GM18870 (cell line): ENCODE results near the gene AIP.
"Not testable (repeated sequence)": the region's sequence is repeated elsewhere in the genome, so short reads cannot be mapped to it uniquely, and the experiment has no call there.

Experiments used
- ATAC-seq: cut with Tn5 transposase; IDR thresholded peaks from one replicate; pipeline ENCODE4 v1.9.1; 2021; ENCODE audit warnings: moderate library complexity; ENCODE audit not compliant: unreplicated experiment

The AIP gene

DNA sequence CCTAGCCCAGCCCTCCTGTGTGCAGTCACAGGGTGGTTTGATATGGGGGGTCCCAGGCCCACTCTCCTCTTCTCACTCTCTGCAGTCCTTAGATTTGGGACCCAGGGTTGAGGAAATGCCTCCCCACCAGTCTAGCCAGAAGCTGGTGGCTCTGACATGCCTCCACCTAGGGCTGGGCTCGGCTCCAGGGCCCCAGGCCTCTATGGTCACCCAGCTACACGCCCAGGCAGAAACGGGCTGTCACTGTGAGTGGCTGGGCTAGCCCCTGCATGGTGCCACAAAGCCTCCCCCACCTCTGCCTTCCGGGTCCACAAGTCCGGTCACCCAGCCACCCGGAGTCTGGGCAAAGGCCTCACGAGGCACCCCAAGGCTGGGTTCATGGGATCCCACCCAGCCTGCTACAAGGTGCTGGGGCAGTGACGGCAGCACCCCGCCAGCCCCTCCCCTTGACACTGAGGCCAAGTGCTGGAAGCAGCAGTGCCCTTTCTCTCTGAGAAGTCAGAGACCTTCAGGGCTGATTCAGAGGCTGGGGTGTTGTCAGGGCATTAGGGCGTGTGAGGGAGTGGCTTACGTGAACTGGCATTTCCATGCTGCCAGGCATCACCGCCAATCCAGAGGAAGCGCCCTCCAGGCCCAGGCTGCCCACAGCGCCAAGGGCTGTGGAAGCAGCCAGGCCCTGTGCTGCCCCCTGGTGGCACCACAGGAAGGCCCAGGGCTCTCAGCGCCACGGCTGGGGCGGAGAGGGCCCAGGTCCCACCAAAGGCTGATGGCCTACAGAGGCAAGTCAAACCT, 23.0 kb downstream of the AIP start:
- ATAC-seq, result no peak

DNA sequence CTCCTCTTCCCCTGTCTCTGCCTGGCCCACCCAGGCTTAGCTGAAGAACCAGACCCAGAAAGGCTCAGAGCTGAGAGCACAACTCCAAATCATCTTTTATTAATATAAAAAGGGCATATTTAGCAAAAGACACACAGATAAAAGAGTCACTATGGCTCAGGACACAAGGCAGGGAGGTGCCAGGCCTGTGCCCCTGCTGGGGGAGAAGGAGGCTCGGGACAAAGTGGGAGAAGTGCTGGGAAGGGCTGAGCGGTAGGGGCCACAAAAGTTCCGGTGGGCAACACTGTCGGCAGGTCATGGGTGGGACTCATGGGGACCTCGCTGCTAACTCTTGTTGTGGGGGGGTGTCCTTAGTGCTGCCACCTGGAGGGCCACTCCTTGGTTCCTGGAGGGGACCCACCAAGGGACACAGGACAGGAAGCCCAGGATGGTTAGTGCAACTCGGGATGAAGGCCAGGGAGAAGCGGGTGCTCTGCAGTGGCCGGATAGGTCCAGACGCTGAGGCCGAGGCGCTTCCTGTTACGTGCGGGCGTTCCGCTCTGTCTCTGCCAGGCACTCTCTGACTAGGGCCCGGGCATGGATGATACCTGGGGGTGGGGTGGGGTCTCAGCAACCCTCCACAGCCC, 23.7 kb downstream of the AIP start:
- no peak for ATAC-seq

DNA sequence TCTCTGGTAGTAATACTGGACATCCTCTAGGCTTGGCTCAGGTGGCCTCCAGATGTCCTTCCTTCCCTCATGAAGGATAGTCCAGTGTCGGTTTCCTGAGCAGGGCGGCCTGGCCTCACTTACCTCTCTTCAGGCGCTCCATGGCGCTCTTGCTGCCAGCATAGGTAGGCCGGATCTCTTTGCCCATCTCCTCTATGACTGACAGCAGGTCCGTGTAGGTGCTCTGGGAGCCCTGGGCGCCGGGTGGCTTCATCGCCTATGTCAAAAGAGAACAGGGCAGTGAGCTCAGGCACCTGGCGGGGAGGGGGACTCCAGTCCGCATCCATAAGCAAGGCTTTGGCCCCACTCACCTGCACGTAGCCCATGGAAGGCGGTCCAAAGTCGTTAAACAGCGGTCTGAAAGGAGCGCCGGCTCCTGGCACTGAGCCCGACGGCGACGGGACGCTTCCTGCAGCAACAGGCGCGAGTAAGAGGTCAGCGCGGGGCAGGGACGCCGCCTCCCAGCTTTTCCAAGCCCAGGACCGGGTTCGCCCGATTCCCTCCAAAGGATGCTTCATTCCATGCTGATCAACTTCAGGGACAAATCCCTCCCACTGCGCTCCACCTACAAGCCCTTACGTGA, 24.5 kb downstream of the AIP start:
- no peak for ATAC-seq

DNA sequence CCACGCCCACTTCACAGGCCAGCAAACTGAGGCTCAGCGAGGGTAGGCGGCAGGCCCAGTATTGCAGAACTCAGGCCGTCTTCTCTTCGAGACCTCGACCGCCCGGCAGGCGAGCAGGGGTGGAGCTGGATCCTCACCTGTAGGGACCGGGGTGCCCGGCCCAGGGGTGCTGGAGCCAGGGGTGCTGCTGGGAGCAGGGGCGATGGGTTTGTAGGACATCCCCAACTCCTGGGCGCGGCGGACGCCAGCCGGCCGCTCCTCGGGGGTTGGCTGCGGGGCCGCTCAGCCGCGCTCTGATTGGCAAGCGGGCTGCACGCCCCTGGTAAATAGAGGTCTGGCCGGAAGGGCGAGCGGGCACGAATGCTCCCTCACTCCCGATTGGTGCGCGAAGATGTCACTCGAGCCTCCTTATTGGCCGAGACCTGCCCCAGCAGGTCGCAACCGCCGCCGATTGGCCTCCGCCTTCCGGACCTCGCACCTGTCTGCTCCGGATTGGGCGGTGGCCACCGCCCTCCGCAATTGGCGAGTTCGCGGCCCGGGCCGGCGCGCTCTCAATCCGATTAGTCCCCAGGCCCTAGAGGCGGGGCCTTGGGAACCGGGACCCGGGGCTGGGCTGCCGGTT, 25.1 kb downstream of the AIP start, which contains the start of gene CDK2AP2:
CDK2AP2 (minus strand) TSS at position 299 of the 622 bp plus-strand sequence; CDS start at position 219, 80 bp downstream.
- peak; percentile 71 for ATAC-seq

DNA sequence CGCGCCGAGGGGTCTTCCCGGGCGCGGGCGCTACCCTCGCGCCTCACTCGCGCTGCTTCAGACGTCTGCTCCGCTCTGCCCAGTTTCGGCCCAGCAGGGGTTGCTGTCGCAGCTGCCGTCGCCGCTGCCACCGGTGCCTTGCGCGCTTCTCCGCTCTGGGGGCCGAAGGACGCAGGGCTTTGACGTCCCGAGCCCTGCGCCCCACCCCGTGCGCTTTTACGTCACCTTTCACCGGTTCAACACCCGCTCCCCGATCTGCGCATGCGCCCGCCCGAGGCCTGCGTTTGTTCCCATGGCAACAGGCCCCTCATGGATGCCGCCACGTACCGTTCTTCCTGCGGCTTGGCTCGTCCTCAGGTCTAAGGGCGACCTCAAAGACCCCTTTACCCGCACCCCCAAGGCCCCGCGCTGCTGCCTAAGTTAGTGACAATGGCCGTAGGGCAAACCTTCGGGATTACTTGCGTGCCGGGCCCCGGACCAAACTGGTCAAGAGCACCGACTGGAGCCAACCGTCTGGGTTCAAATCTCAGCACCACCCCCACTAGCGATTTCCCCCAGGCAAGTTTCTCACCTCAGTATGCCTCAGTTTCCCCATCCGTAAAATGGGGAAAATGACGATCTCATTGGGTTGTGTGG, 25.8 kb downstream of the AIP start:
- ATAC-seq, result peak; percentile 34

DNA sequence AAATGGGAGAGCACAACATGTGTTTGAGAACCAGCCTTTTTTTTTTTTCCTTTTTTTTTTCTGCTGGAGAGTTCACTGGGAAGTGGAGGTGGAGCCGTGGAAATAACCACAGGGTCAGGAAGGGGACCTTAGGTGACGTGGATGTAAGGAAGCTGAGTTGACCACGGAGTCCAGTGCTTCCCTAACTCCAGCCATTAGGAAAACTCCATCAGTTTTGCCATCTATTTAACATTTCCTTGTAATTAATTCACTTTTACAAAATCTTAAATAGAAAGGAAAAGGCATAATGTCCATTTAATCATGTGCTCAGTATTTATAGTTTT, 27.2 kb downstream of the AIP start:
- no peak for ATAC-seq

DNA sequence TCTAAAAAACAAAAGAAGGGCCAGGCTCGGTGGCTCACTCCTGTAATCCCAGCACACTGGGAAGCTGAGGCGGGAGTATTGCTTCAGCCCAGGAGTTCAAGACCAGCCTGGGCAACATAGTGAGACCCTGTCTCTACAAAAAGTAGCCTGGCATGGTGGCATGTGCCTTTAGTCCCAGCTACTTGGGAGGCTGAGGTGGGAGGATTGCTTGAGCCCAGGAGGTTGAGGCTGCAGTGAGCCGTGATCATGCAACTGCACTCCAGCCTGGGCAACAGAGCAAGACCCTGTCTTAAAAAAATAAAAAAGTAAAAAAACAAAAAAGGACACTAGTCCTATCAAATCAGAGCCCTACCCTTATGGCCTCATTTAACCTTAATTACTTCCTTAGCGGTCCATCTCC, 28.7 kb downstream of the AIP start:
- ATAC-seq, result not testable (repeated sequence)

DNA sequence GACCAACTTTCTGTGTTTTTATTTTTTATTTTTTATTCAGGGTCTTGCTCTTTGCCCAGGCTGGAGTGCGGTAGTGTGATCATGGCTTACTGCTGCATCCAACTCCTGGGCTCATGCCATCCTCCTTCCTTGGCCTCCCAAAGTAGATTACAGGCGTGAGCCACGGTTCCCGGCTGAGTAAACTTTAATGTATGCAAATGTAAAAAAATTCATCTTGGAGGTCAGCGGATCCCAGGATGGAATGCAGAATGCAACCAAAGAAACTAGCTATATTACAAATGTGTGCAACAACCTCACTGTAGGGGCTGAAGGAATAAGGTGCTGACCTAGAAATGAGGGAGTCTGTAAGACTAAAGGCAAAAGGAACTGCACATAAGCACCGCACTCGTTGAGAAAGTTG, 31.3 kb downstream of the AIP start:
- ATAC-seq, result no peak

DNA sequence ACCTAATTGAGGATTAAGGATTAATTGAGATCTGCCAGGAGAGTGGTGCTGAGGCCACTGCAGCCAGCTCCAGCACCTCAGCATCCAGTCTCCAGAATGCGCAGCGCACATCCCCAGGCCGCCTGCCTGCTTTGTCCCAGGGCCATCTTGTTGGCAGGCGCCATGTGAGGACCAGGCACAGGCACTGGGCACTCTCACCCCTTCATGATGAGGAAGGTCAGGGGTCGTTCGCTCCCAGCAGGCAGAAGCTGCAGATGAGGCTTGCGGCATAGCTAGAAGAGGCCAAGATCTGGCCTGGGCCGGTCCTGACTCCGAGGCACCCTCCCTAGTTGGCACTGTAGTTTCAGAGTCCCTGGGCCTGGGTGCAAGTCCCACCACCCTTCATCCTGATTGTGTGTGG, 34.0 kb downstream of the AIP start:
- no peak for ATAC-seq

DNA sequence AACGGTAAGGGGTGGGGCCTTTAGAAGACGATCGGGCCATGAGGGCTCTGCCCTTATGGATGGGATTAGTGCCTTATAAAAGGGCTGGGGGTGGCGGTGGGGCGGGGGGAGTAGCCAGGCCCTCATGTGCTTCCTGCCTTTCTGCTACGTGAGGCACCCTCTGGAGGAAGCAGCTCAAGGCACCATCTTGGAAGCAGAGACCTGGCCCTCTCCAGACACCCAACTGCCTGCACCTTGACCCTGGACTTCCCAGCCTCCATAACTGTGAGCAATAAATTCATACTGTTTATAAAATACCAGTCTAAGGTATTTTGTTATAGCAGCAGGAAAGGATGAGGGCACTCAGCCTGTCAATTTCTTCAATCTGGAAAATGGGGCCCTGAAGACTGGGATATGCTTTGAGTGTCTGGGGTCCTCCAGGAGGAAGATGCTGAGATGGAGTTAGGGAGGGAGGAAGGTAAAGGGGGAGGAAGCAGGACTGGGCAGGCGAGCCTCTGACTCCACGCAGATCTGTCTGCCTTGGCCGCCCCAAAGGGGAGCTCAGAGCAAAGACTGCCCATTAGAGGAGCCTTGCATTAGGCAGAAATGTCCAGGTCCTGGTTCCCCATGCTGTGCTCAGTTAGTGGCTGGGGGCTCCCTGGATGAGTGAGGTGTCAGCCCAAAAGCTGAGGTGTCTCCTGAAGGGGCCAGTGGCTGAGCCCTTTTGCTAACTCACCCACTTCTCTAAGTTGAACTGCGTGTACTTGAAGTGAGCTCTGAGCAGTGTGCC, 35.1 kb downstream of the AIP start:
- ATAC-seq, result no peak

DNA sequence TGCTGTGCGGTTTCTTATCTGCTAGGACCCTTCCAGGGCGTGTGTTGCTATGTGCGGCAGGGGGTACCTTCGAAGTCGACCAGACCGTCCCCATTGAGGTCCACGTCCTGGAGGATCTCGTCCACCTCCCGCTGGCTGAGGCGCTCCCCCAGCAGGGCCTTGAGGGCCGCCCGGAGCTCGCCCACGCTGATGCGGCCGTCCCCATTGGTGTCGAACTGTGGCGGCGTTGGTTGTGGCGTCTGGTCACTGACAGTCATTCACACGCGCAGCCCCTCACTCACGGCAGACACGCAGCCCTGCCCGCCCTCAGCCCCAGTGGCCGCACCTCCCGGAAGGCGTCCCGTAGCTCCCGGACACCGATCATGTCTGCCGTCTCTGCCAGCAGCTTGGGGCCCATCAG, 36.9 kb downstream of the AIP start:
- no peak for ATAC-seq

DNA sequence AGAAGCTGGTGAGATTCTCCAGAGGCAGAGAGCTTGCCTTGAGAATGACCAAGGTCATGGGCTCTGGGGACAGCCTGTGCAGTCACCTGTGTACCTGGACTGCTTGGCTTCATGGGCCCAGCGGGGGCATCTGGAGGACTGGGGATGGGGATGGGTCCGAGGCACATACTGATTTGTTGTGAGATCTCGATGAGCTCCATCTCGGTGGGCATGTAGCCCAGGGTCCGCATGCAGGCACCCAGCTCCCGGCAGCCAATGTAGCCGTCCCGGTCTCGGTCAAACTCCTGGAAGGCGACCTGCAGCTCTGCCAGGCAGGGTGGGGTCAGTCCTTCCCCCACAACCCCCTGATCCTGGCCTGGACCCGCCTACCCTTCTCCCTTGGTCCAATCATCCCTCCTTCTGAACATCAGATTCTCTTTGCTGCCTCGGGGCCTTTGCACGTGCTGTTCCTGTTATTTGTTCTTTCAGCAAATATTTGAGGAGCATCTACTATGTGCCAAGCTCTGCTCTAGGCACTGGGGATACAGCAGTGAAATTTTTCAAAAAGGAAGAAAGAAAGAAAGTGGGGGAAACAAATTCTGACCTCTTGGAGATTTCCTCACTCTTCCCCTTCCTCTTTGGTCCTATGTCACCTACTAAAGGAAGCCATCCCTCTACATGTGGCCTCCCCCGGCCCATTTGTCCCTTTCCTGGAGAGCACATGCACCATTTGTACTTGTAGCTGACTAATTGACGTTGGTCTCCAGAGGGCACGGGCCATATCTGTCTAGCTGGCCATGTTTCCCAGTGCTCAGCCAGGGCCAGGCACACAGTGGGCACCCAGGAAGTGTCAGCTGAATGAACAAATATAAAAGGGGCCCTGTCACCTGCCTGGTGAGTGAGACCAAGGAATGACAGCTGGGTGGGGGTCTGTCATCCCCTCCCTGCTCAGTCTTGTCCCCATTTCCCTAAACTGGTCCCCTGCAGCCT, 38.3 kb downstream of the AIP start:
- no peak for ATAC-seq

DNA sequence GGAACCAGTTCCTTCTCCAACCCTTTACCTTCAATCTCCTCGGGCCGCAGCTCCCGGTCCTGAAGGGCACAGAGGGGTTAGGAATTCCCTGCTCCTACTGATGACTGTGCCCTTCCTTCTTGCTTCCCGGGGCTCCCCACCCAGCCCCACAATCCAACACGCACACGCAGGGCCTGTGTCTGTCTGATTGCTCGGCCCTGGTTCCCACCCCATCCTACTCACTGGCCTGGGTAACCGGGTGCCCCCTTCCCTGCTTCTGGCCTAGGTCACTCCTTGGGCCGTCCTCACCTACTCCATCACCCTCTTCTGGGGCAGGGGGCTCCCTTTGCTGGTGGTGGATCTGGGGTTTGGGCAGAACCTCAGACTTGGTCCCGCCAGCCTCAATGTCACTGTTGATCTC, 39.1 kb downstream of the AIP start:
- no peak for ATAC-seq

DNA sequence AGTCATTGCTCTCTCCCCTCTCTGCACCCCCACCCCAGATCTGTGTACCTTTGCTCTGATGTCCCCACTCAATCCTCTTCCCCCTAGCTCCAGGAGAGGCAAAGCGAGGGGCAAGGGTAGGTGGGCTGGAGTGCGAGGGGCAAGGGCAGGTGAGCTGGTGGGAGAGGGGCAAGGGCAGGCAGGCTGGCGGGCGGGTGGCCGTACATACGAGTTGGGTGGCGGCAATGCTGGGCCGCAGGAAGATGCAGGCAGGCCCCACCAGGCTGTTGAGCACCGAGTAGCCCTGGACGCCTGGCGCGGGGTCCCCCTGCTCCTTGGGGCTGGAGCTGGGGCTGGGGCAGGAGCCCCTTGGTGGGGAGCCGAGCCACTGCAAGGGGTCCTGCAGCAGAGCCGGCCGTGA, 39.5 kb downstream of the AIP start:
- ATAC-seq, result no peak

DNA sequence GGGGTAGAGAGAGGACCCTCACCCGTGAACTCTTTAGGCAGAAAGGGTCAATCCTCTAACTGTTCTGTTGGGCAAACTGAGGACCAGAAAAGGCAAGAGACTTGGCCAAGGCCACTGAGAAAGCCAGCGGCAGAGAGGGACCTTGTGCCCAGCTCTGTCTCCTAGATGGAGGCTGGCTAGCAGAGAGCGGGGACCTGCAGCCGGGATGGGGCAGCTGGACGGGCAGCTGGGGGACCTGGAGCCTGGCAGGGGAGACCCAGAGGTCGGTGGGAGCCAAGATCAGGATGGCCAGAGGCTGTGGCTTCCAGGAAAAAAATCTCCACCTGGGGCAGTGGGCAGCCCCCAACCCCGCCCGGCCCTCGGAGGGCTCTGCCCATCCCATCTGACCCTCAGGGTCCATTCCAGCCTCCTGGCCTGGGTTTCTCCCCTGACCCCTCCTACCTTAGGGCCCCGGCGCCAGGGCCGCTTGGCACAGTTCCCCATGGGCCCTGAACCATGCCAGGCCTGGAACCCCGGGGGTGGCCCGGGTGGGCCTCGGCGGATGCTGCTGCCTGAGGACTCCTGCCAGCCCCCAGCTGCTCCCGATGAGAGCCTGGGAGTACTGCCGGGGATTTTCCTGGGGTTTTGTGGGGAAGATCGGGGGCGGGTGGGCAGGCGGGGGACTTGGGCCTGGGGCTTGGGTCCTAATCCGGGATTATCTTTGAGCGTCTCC, 40.2 kb downstream of the AIP start, which contains the start of gene CABP2:
CABP2 (minus strand) TSS at position 603 of the 712 bp plus-strand sequence; CDS start at position 483, 120 bp downstream.
- ATAC-seq, result no peak

DNA sequence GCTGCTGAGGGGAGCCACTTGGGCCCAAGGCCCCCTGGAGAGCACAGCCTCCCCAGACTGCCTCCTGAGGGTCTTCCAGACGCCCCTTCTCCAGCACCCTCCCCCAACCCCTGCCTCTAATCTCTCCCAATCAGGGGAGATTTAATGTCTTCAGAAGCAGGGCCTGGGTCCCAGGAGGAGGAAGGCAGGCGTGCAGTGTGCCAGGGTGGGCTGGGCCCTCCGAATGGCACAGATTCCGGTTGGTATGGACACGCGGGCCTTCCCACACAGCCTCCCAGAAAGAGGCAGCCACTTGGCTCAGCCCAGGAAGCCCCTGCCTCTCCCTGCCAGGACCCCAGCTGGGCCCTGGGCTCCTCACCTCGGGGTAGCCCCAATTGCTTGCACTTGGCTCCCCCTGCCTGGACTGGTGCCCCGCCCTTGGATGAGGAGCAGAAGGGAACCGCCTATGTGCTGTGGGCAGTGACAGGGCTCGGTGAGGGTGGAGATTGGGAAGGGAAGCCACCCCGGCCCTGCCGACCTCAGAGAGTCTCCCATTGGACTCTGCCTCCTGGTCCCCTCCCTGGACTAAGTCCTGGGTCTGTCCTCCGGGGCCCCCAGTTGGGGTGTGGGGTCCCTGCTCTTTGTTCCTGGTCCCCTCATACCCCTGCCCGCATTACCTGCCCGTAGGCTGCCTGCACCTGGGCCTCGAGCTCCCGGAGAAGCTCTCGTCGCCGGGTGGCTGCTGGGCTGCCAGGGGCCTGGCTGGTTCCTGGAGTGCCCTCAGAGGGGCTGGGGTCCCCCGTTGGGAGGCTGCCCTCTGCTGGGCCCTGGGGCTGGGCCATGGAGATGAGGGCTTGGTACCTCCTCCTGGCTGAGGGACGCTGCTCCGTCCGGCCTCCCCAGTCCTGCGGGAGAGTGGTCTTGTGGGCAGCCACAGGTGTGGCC, 41.0 kb downstream of the AIP start:
- no peak for ATAC-seq

DNA sequence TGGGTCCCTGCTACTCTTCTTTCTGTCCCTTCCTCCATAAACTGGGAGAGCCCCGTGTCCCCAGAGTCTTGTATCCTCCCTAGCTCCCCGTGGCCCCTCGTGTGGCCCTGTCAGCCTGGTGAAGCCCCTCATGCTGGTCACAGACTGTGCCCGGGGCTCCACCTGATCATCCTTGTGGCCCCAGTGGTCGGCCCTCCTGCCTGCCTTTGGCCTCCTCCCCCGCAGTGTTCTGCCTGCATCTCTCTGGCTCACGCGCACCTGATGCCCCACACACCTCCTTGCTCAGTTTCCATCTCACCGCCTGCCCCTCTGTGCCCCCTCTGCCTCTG, 41.6 kb downstream of the AIP start:
- no peak for ATAC-seq
